ENCODE data around the gene LCN9. TPM values are rescaled to one million over a fixed set of nuclear protein-coding genes. Genes with fewer than 3 reads are reported as not detected.

The LCN9 gene
- total and polyA plus RNA-seq, 9 of the 15 experiments (the other 6 are each of a cell fraction or from before 2014, with no cell fraction given), result not detected

DNA sequence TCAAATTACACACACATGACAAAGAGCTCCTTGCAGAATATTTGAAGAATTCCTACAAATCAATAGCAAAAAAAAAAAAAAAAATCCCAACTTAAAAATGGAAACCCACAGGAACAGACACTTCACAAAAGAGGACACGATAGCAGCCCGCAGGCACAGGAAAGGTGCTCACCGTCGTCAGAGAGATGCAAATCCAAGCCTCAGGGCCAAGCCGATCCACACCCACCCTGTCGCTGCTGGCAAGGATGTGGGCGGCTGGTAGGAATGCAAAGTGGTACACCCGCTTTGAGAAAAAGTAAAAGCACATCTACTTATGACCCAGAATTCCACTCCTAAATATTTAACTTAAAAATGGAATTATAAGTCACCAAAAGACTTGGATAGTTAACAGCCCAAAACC lies 10.8 kb downstream of the LCN9 start:
- no peak for ATAC-seq
- no peaks in the 10 kb centered on the region for H3K9me3 ChIP-seq (replicated peaks; ENCODE audit: control insufficient read depth, insufficient read depth, low read depth, low read length)
- FAIRE-seq, result no peak
- no peak overlapping the region for H3K4me2 ChIP-seq (ENCODE audit: insufficient read depth, low read length)
- WGBS (ENCODE audit: insufficient coverage, low coverage, missing lambda C conversion rate), result 6% methylated on average over 8 of the region's 8 CpGs
- no peak overlapping the region for H3K9ac ChIP-seq (ENCODE audit: insufficient read depth in 1 of 2, low read depth in 2 of 2, low read length in 2 of 2)
- no peaks in the 10 kb centered on the region for H3K79me2 ChIP-seq (ENCODE audit: control insufficient read depth, insufficient read depth, low read length)
- no peaks in the 10 kb centered on the region for H3K9me1 ChIP-seq (ENCODE audit: control insufficient read depth, insufficient read depth, low read length)
- BruUV-seq (replicated peaks), result no TSS peak
- no peak overlapping the region for H3K27ac ChIP-seq (ENCODE audit: extremely low read depth, low read depth, low read length)
- DNase-seq (ENCODE audit: extremely low read depth in 1 of 4, low spot score in 3 of 4), result no peak
- H3K36me3 ChIP-seq (ENCODE audit: control insufficient read depth, insufficient read depth, low read length), result no peaks in the 10 kb centered on the region
- ChIA-PET CTCF (ENCODE audit: low intra/inter-chr PET ratio) (no interaction called here), POLR2A (no interaction called here)
- H3K4me3 ChIP-seq, result no peak overlapping the region
- peaks cover 23 to 58% of the 10 kb centered on the region in 2 experiments for H3K27me3 ChIP-seq (ENCODE audit: control insufficient read depth in 2 of 2, insufficient read depth in 2 of 2, low read length in 2 of 2)
- in situ Hi-C loops (cut with MboI), result no loop called here
- no peak for TF ChIP-seq HNRNPK (IDR thresholded peaks at IDR 0.05; ENCODE audit: low read depth, low read length, poor library complexity, severe bottlenecking)
- TF ChIP-seq ZNF134 (CRISPR knock-in tag; conservative IDR thresholded peaks at IDR 0.05), result no peak
- TF ChIP-seq, protein P1, sequence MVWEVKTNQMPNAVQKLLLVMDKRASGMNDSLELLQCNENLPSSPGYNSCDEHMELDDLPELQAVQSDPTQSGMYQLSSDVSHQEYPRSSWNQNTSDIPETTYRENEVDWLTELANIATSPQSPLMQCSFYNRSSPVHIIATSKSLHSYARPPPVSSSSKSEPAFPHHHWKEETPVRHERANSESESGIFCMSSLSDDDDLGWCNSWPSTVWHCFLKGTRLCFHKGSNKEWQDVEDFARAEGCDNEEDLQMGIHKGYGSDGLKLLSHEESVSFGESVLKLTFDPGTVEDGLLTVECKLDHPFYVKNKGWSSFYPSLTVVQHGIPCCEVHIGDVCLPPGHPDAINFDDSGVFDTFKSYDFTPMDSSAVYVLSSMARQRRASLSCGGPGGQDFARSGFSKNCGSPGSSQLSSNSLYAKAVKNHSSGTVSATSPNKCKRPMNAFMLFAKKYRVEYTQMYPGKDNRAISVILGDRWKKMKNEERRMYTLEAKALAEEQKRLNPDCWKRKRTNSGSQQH (CRISPR knock-in tag; IDR thresholded peaks at IDR 0.05), result no peak
- no peak for TF ChIP-seq SMAD4 (CRISPR knock-in tag; conservative IDR thresholded peaks at IDR 0.05)
- TF ChIP-seq, protein P2, sequence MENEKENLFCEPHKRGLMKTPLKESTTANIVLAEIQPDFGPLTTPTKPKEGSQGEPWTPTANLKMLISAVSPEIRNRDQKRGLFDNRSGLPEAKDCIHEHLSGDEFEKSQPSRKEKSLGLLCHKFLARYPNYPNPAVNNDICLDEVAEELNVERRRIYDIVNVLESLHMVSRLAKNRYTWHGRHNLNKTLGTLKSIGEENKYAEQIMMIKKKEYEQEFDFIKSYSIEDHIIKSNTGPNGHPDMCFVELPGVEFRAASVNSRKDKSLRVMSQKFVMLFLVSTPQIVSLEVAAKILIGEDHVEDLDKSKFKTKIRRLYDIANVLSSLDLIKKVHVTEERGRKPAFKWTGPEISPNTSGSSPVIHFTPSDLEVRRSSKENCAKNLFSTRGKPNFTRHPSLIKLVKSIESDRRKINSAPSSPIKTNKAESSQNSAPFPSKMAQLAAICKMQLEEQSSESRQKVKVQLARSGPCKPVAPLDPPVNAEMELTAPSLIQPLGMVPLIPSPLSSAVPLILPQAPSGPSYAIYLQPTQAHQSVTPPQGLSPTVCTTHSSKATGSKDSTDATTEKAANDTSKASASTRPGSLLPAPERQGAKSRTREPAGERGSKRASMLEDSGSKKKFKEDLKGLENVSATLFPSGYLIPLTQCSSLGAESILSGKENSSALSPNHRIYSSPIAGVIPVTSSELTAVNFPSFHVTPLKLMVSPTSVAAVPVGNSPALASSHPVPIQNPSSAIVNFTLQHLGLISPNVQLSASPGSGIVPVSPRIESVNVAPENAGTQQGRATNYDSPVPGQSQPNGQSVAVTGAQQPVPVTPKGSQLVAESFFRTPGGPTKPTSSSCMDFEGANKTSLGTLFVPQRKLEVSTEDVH (IDR thresholded peaks at IDR 0.05; ENCODE audit: low read depth, partially characterized antibody), result no peak
- TF ChIP-seq ZNF445 (CRISPR knock-in tag; IDR thresholded peaks at IDR 0.05; ENCODE audit: low read depth), result no peak
- TF ChIP-seq RBM22 (IDR thresholded peaks at IDR 0.05; ENCODE audit: low read depth, low read length, poor library complexity, severe bottlenecking), result no peak
- no peak for TF ChIP-seq MCM7 (IDR thresholded peaks at IDR 0.05)
- TF ChIP-seq RAD21 (CRISPR knock-in tag; conservative IDR thresholded peaks at IDR 0.05 in 1 of 2, IDR thresholded peaks at IDR 0.05 in 1 of 2), result no peak
- TF ChIP-seq, protein P3, sequence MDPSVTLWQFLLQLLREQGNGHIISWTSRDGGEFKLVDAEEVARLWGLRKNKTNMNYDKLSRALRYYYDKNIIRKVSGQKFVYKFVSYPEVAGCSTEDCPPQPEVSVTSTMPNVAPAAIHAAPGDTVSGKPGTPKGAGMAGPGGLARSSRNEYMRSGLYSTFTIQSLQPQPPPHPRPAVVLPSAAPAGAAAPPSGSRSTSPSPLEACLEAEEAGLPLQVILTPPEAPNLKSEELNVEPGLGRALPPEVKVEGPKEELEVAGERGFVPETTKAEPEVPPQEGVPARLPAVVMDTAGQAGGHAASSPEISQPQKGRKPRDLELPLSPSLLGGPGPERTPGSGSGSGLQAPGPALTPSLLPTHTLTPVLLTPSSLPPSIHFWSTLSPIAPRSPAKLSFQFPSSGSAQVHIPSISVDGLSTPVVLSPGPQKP (CRISPR knock-in tag; IDR thresholded peaks at IDR 0.05), result no peak
- no peak for TF ChIP-seq RBM25 (IDR thresholded peaks at IDR 0.05; ENCODE audit: low read depth, low read length, severe bottlenecking)
- no peak for TF ChIP-seq TEAD2 (tag; IDR thresholded peaks at IDR 0.05)
- H3K4me1 ChIP-seq (replicated peaks in 1 of 2; ENCODE audit: control insufficient read depth in 2 of 2, insufficient read depth in 2 of 2, low read length in 2 of 2), result peaks cover 0 to 9% of the 10 kb centered on the region in 2 experiments; a peak in 2 of 5 replicates
- H4K20me1 ChIP-seq (replicated peaks; ENCODE audit: control insufficient read depth, insufficient read depth, low read length), result 0 out of 2 replicates have a peak, but pooled peaks cover 4% of the 10 kb centered on the region
- intact Hi-C loops (cut with micrococcal nuclease), result no loop called here
- H2AFZ ChIP-seq (ENCODE audit: low read depth, low read length), result no peak overlapping the region

Measured in K562 (cell line).